Epithelial cell of proximal tubule (primary cell): ENCODE results near the gene PPM1E. TPM values are rescaled to one million over a fixed set of nuclear protein-coding genes. Genes with fewer than 3 reads are reported as not detected.
"Not testable (repeated sequence)": the region's sequence is repeated elsewhere in the genome, so short reads cannot be mapped to it uniquely, and the experiment has no call there.

Experiments used
- DNase-seq: peaks from one replicate; pipeline ENCODE4 v3.0.0-alpha.2; 2011; ENCODE audit warnings: low read depth
- H3K4me3 ChIP-seq: 2 replicates; pipeline ENCODE4 v1.5.1; 2011; ENCODE audit warnings: low read depth, mild to moderate bottlenecking, low read length
- CTCF ChIP-seq: conservative IDR thresholded peaks from 2 replicates; pipeline ENCODE4 v1.5.1; 2012; ENCODE audit warnings: low read depth, mild to moderate bottlenecking, low read length
- total RNA-seq: library from RNA; depleted of rRNA; stranded (reverse); fragments of >200 nt; gene quantifications from 2 replicates; pipeline ENCODE4 v1.2.3, GENCODE V29; 2015

Gene PPM1E
- total RNA-seq, 1 donor from 2014 or later, result 1.7 TPM

DNA sequence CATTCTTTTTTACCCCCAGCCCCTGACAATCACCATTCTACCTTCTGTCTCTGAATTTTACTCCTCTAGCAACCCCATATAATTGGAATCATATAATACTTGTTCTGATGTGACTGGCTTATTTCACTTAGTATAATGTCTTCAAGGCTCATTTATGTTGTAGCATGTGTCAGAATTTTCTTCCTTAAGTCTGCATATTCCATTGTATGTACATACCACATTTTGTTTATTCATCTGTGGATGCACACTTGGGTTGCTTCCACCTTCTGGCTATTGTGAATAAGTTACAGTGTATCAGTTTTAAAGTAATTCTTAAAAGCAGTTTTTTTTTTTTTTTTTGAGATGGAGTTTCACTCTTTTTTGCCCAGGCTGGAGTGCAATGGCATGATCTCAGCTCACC lies 24.7 kb upstream of the PPM1E start:
- H3K4me3 ChIP-seq, result no peak overlapping the region
- no peak for DNase-seq
- TF ChIP-seq CTCF, result no peak

DNA sequence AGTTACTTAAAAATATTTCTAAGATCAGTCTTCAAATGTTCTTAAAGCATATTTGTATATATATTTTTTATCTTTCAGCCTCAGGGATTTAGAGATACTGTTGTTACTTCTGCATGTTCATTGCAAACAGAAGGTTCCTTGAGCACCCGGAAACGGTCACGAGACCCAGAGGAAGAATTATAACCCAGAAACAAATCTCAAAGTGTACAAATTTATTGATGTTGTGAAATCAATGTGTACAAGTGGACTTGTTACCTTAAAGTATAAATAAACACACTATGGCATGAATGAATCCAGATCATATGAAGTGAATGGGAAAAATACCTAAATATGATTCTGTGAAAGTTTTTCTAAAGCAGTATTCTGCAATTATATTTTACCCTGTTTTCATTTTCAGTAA lies 21.6 kb upstream of the PPM1E start:
- TF ChIP-seq CTCF, result no peak

DNA sequence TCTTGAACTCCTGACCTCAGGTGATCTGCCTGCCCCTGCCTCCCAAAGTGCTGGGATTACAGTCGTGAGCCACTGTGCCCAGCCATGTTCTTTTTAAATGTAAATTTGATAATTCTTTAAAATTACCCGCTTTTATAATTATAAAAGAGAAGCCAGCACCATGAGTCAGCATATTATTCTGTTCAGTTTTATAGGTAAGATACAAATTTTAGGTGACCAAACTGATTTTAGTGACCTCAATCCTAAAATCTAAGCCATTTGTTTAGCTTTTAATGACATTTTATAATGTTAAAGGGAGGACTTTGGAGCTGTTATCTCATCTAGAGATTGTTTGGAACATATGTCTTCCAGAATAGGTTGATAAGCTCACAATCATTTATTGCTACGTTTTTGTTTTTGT lies 20.8 kb upstream of the PPM1E start:
- H3K4me3 ChIP-seq, result no peak overlapping the region
- no peak for DNase-seq
- TF ChIP-seq CTCF, result no peak

More for the DNA sequence above, 21.6 kb upstream of the PPM1E start:
- DNase-seq, result no peak
- H3K4me3 ChIP-seq, result no peak overlapping the region

- no peak overlapping the region for H3K4me3 ChIP-seq
- TF ChIP-seq CTCF, result no peak
- DNase-seq, result no peak
Observed at GRCh38 chr17:58741121-58741625, 14.5 kb upstream of the PPM1E start.

- no peak for TF ChIP-seq CTCF
- DNase-seq, result no peak
Observed at GRCh38 chr17:58747674-58748073, 8.0 kb upstream of the PPM1E start.

GRCh38 chr17:58749627-58750026 lies 6.0 kb upstream of the PPM1E start:
- H3K4me3 ChIP-seq, DNase-seq: not testable (repeated sequence)

More at GRCh38 chr17:58747674-58748073, 8.0 kb upstream of the PPM1E start:
- H3K4me3 ChIP-seq, result no peak overlapping the region

GRCh38 chr17:58753026-58753425 lies 2.6 kb upstream of the PPM1E start:
- no peak for TF ChIP-seq CTCF
- H3K4me3 ChIP-seq, result no peak overlapping the region
- DNase-seq, result no peak

DNA sequence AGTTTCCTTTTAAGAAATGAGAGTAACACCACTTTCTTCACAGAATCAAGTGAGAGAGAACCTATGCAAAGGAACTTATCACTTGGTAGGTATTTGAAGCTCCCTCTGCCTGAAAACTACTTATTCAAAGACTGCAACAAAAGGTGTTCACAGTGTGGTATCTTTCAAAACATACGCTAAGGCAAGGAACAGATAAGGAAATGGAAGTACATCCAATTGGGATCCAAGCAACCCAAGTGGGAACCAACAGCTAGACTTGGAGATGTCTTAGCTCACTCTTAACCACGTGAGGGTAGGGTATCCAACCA lies 431 bp upstream of the PPM1E start:
- no peak for DNase-seq
- peak overlapping the region; percentile 62 for H3K4me3 ChIP-seq
- TF ChIP-seq CTCF, result no peak
